ENCODE results near the gene EPN1. TPM values are rescaled to one million over a fixed set of nuclear protein-coding genes. Genes with fewer than 3 reads are reported as not detected.

The EPN1 gene
- polyA plus RNA-seq, 4 donors, result 149 to 193 (median 168) TPM

DNA sequence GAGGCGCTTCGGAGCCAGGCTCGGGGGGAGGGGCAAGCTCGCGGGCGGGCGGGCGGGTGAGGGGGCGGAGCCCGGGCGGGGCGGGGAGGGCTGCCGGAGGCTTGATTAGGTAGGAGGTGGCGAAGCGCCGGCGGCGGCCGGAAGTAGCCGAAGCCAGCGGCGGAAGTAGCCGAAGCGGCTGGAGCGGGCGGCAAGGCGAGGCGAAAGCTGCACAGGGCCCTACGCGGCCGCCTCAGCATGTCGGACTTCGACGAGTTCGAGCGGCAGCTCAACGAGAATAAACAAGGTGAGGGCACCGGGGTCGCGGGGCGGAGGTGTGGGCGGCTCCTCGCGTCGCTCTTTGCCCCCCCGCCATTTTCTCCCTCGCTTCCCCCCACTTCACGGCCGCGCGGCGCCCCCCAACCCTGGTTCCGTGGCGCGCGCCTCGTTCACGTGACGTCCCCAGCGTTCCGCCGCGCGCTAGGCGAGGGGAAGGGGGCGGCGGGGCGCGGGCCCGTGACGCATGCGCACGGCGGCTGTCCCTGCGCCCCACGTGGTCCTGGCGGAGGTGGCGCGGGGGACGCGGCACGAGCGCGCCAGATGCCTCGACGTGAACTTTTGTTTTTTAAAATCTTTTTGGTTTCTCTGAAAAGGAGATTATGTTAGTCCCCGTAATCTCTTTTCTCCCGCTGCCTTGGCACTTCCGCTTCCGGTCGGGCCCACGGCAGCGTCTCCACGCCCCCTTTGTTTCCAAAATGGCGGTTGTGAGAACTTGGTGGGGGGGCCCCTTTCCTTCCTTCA, 20.0 kb upstream of the EPN1 start, which contains the start of gene U2AF2:
Gene U2AF2 (plus strand): TSS at position 168 of the 780 bp plus-strand sequence. CDS start 70 bp downstream, at position 238.
- no peak for FAIRE-seq
- peak within 1 kb of the TSS; percentile 94 to 99 (median 99) for H3K27ac ChIP-seq (ENCODE audit: low read depth in 1 of 3, low read length in 2 of 3)
- H3K36me3 ChIP-seq (ENCODE audit: control insufficient read depth in 3 of 3, insufficient read depth in 2 of 3, low read depth in 1 of 3, low read length in 3 of 3), result peaks cover 3 to 49% (median 3%) of the 10 kb centered on the region in 3 donors
- no peaks in the 10 kb centered on the region for H3K9me3 ChIP-seq (ENCODE audit: control insufficient read depth in 2 of 2, insufficient read depth in 1 of 2, low read depth in 1 of 2, low read length in 1 of 2)
- DNase-seq, result peak; percentile 92 to 97
- peaks cover 6 to 15% (median 7%) of the 10 kb centered on the region in 3 donors for H3K4me1 ChIP-seq (ENCODE audit: control insufficient read depth in 3 of 3, insufficient read depth in 2 of 3, low read depth in 1 of 3, low read length in 2 of 3)
- no peaks in the 10 kb centered on the region for H3K27me3 ChIP-seq (ENCODE audit: control insufficient read depth in 3 of 3, insufficient read depth in 3 of 3, low read length in 3 of 3)
- WGBS, 3 donors, result 1% methylated on average over 69 to 95 of the region's 95 CpGs
- H3K4me3 ChIP-seq (ENCODE audit: low read depth in 1 of 3, low read length in 3 of 3), result peak within 1 kb of the TSS; percentile 79 to 84 (median 83)

DNA sequence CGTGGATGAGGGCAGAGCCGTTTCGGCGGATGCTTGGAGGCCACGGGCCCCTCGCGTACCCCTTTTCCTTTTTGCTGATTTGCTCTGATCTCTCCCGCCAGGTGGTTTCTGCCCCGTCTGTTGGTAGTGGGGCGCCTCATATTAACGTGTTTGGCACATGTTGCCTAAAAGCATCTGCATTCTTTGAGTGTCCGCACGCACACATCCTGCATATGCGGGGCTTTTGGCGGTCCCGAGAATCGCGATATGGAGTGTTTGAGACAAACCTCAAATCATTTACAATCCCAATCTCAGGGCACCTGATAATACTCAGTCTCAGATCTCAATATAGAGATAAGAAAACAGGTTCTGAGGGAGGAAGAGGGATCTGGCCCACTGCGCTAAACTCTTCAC, 19.4 kb upstream of the EPN1 start:
- 0 to 1% (median 0%) methylated on average over 19 of the region's 19 CpGs for WGBS, 3 donors
- Histone ChIP-seq H3K4me3 (ENCODE audit: low read depth in 1 of 3, low read length in 3 of 3) (peak overlapping the region; percentile 79 to 84 (median 83)), H3K9me3 (ENCODE audit: control insufficient read depth in 2 of 2, insufficient read depth in 1 of 2, low read depth in 1 of 2, low read length in 1 of 2) (no peaks in the 10 kb centered on the region), H3K27me3 (ENCODE audit: control insufficient read depth in 3 of 3, insufficient read depth in 3 of 3, low read length in 3 of 3) (no peaks in the 10 kb centered on the region), H3K27ac (ENCODE audit: low read depth in 1 of 3, low read length in 2 of 3) (peak overlapping the region in 2 of 3 donors; percentile 99), H3K36me3 (ENCODE audit: control insufficient read depth in 3 of 3, insufficient read depth in 2 of 3, low read depth in 1 of 3, low read length in 3 of 3) (peaks cover 7 to 51% (median 9%) of the 10 kb centered on the region in 3 donors), H3K4me1 (ENCODE audit: control insufficient read depth in 3 of 3, insufficient read depth in 2 of 3, low read depth in 1 of 3, low read length in 2 of 3) (peaks cover 6 to 15% (median 7%) of the 10 kb centered on the region in 3 donors)
- FAIRE-seq (no peak), DNase-seq (no peak)

DNA sequence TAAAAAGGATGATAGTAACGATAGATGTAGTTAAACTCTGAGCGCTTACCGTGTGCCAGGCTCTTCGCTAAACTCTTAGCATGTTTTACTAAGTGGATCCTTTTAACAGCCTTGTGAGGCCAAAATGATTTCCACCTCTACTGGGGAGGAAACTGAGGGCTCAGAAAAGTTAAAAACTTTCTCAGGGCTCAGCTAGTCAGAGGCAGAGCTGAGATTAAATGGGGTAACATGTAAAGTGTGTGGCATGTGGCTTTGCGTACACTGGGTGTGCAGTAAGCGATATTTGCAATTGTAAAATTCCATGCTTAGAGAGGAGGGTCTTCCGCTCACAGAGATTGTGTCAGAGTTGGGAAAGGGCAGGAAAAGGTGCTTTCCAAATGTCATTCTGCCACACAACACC, 18.5 kb upstream of the EPN1 start:
- no peaks in the 10 kb centered on the region for H3K9me3 ChIP-seq (ENCODE audit: control insufficient read depth in 2 of 2, insufficient read depth in 1 of 2, low read depth in 1 of 2, low read length in 1 of 2)
- H3K4me3 ChIP-seq (ENCODE audit: low read depth in 1 of 3, low read length in 3 of 3), result peak overlapping the region in 2 of 3 donors; percentile 83 to 84
- WGBS, 3 donors, result 24 to 32% (median 29%) methylated on average over 7 of the region's 7 CpGs
- no peaks in the 10 kb centered on the region for H3K27me3 ChIP-seq (ENCODE audit: control insufficient read depth in 3 of 3, insufficient read depth in 3 of 3, low read length in 3 of 3)
- no peak for DNase-seq
- peaks cover 6 to 15% (median 7%) of the 10 kb centered on the region in 3 donors for H3K4me1 ChIP-seq (ENCODE audit: control insufficient read depth in 3 of 3, insufficient read depth in 2 of 3, low read depth in 1 of 3, low read length in 2 of 3)
- peaks cover 13 to 51% (median 14%) of the 10 kb centered on the region in 3 donors for H3K36me3 ChIP-seq (ENCODE audit: control insufficient read depth in 3 of 3, insufficient read depth in 2 of 3, low read depth in 1 of 3, low read length in 3 of 3)
- no peak overlapping the region for H3K27ac ChIP-seq (ENCODE audit: low read depth in 1 of 3, low read length in 2 of 3)
- FAIRE-seq, result no peak

DNA sequence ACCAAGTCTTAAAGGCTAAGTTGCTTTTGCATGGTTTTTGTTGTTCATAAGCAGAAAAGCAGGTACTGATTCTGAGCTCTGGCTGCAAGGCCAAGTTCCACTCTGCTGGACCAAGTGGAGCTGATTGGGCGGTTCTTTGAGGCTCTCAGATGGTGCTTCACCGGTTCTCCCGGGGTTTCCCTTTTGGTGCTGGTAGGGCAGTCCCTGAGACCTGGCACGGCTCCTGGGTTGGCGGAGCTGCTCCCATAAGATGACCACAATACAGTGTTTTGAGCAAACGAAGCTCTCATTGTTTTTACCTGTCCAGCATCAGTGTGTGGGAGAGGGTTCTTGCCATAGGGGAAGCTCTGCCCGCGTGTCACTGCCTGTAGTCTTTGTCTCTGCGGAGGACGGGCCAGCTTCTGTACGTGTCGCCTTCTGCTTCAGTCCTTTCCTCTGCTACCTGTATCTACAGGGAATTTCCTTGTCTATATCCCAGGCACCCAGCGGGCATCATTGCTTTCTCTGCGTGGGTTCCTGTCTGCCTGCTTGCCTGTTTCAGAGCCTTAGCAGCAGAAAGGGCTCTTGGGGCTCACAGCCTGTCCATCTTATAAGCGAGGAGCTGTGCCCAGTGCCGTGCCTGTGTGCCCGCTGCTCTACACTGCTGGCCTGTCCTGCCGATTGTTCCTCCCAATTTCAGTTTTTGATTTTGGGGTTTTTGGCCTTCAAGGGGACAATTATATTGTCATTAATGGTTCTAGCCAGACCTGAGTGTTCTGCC, 17.9 kb upstream of the EPN1 start:
- no peak for FAIRE-seq
- Histone ChIP-seq H3K4me1 (ENCODE audit: control insufficient read depth in 3 of 3, insufficient read depth in 2 of 3, low read depth in 1 of 3, low read length in 2 of 3) (peaks cover 6 to 15% (median 7%) of the 10 kb centered on the region in 3 donors), H3K27ac (ENCODE audit: low read depth in 1 of 3, low read length in 2 of 3) (no peak overlapping the region), H3K4me3 (ENCODE audit: low read depth in 1 of 3, low read length in 3 of 3) (peak overlapping the region in 2 of 3 donors; percentile 83 to 84), H3K36me3 (ENCODE audit: control insufficient read depth in 3 of 3, insufficient read depth in 2 of 3, low read depth in 1 of 3, low read length in 3 of 3) (peaks cover 18 to 52% (median 19%) of the 10 kb centered on the region in 3 donors), H3K27me3 (ENCODE audit: control insufficient read depth in 3 of 3, insufficient read depth in 3 of 3, low read length in 3 of 3) (no peaks in the 10 kb centered on the region), H3K9me3 (ENCODE audit: control insufficient read depth in 2 of 2, insufficient read depth in 1 of 2, low read depth in 1 of 2, low read length in 1 of 2) (no peaks in the 10 kb centered on the region)
- peak in 1 of 2 donors; percentile 49 for DNase-seq
- 8 to 30% (median 12%) methylated on average over 18 of the region's 18 CpGs for WGBS, 3 donors

DNA sequence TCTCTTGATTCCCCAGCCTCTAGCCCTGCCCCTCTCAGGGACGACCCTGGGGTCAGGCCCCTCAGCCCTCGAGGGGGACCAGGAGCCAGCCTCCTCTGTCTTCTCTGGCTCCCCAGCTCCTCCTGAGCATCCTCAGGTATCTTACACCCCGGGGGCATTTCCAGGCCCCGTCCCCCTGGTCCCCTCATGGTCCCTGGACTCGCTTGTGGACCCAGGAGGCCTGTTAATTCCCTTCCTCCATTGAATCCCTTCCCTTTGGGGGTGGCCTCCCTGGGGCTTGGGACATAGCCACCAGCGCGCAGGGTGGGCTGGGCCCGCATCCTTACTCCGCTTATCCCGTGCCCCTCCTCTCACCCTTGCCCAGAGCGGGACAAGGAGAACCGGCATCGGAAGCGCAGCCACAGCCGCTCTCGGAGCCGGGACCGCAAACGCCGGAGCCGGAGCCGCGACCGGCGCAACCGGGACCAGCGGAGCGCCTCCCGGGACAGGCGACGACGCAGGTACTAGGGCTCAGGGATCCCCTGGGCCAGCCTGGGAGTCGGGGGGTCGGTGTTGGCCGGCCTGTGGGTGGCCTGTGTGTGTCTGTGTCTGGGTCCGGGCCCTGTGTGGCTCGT, 16.1 kb upstream of the EPN1 start:
- H3K9me3 ChIP-seq (ENCODE audit: control insufficient read depth in 2 of 2, insufficient read depth in 1 of 2, low read depth in 1 of 2, low read length in 1 of 2), result no peaks in the 10 kb centered on the region
- H3K36me3 ChIP-seq (ENCODE audit: control insufficient read depth in 3 of 3, insufficient read depth in 2 of 3, low read depth in 1 of 3, low read length in 3 of 3), result peaks cover 29 to 65% (median 35%) of the 10 kb centered on the region in 3 donors
- WGBS, 3 donors, result 87 to 91% (median 89%) methylated on average over 36 to 37 of the region's 37 CpGs
- H3K4me3 ChIP-seq (ENCODE audit: low read depth in 1 of 3, low read length in 3 of 3), result no peak overlapping the region
- no peak for DNase-seq
- FAIRE-seq, result no peak
- no peak overlapping the region for H3K27ac ChIP-seq (ENCODE audit: low read depth in 1 of 3, low read length in 2 of 3)
- peaks cover 6 to 15% (median 7%) of the 10 kb centered on the region in 3 donors for H3K4me1 ChIP-seq (ENCODE audit: control insufficient read depth in 3 of 3, insufficient read depth in 2 of 3, low read depth in 1 of 3, low read length in 2 of 3)
- no peaks in the 10 kb centered on the region for H3K27me3 ChIP-seq (ENCODE audit: control insufficient read depth in 3 of 3, insufficient read depth in 3 of 3, low read length in 3 of 3)

DNA sequence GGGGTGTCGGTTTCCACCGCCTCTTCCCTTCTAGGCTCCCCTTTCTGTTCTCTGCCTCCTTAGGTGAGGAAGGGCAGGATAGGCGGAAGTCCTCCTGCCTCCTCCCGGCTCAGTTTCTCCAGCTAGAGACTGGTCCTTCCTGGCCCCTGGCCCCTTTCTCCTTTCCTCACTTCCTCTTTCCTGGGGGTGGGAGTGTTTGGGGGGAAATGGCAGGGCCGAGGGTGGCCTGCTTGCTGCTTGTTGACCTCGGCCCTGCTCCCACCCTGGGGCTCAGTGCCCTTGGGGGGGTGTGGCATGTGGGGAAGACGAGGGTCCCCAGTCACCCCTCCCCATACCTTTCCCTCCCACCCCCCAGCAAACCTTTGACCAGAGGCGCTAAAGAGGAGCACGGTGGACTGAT, 15.2 kb upstream of the EPN1 start:
- Histone ChIP-seq H3K27me3 (ENCODE audit: control insufficient read depth in 3 of 3, insufficient read depth in 3 of 3, low read length in 3 of 3) (no peaks in the 10 kb centered on the region), H3K36me3 (ENCODE audit: control insufficient read depth in 3 of 3, insufficient read depth in 2 of 3, low read depth in 1 of 3, low read length in 3 of 3) (peaks cover 33 to 74% (median 35%) of the 10 kb centered on the region in 3 donors), H3K27ac (ENCODE audit: low read depth in 1 of 3, low read length in 2 of 3) (no peak overlapping the region), H3K9me3 (ENCODE audit: control insufficient read depth in 2 of 2, insufficient read depth in 1 of 2, low read depth in 1 of 2, low read length in 1 of 2) (no peaks in the 10 kb centered on the region), H3K4me1 (ENCODE audit: control insufficient read depth in 3 of 3, insufficient read depth in 2 of 3, low read depth in 1 of 3, low read length in 2 of 3) (peaks cover 6 to 15% (median 7%) of the 10 kb centered on the region in 3 donors), H3K4me3 (ENCODE audit: low read depth in 1 of 3, low read length in 3 of 3) (no peak overlapping the region)
- no peak for FAIRE-seq
- WGBS, 3 donors, result 64 to 66% (median 65%) methylated on average over 9 of the region's 9 CpGs
- DNase-seq, result no peak

DNA sequence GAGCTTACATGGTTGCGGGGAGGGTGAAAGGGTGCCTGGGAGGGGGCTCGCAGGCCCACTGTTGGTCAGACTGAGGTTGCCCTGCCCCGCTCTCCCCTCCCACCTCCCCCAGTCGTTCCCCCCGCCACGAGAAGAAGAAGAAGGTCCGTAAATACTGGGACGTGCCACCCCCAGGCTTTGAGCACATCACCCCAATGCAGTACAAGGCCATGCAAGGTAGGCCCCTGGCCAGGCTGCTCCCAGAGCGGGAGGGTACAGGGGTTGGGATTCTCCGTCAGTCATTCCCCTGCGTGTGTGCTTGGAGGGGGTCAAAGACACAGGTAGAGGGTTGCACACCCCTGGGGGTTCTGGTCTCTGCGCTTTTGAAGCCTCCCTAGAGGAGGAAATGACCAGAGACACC, 14.6 kb upstream of the EPN1 start:
- H3K27ac ChIP-seq (ENCODE audit: low read depth in 1 of 3, low read length in 2 of 3), result no peak overlapping the region
- no peaks in the 10 kb centered on the region for H3K27me3 ChIP-seq (ENCODE audit: control insufficient read depth in 3 of 3, insufficient read depth in 3 of 3, low read length in 3 of 3)
- H3K4me3 ChIP-seq (ENCODE audit: low read depth in 1 of 3, low read length in 3 of 3), result no peak overlapping the region
- 84 to 91% (median 88%) methylated on average over 12 of the region's 12 CpGs for WGBS, 3 donors
- H3K4me1 ChIP-seq (ENCODE audit: control insufficient read depth in 3 of 3, insufficient read depth in 2 of 3, low read depth in 1 of 3, low read length in 2 of 3), result peaks cover 6 to 15% (median 7%) of the 10 kb centered on the region in 3 donors
- no peak for DNase-seq
- H3K36me3 ChIP-seq (ENCODE audit: control insufficient read depth in 3 of 3, insufficient read depth in 2 of 3, low read depth in 1 of 3, low read length in 3 of 3), result peaks cover 33 to 79% (median 35%) of the 10 kb centered on the region in 3 donors
- H3K9me3 ChIP-seq (ENCODE audit: control insufficient read depth in 2 of 2, insufficient read depth in 1 of 2, low read depth in 1 of 2, low read length in 1 of 2), result no peaks in the 10 kb centered on the region
- no peak for FAIRE-seq

DNA sequence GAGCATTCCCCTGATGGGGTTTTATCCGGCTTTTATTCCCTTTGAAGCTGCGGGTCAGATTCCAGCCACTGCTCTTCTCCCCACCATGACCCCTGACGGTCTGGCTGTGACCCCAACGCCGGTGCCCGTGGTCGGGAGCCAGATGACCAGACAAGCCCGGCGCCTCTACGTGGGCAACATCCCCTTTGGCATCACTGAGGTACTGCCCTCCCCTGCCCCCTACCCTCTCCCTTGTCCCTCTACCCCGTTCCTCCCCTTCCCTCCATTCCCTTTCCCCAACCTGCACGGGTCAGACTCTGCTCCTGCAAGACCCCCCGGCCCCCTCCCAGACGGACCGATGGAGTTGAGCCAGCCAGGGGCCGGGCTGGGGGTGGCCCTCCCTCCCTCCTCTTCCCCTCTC, 14.0 kb upstream of the EPN1 start:
- peaks cover 6 to 15% (median 7%) of the 10 kb centered on the region in 3 donors for H3K4me1 ChIP-seq (ENCODE audit: control insufficient read depth in 3 of 3, insufficient read depth in 2 of 3, low read depth in 1 of 3, low read length in 2 of 3)
- no peaks in the 10 kb centered on the region for H3K27me3 ChIP-seq (ENCODE audit: control insufficient read depth in 3 of 3, insufficient read depth in 3 of 3, low read length in 3 of 3)
- no peak overlapping the region for H3K4me3 ChIP-seq (ENCODE audit: low read depth in 1 of 3, low read length in 3 of 3)
- DNase-seq, result no peak
- 75 to 82% (median 79%) methylated on average over 16 of the region's 16 CpGs for WGBS, 3 donors
- no peak overlapping the region for H3K27ac ChIP-seq (ENCODE audit: low read depth in 1 of 3, low read length in 2 of 3)
- H3K36me3 ChIP-seq (ENCODE audit: control insufficient read depth in 3 of 3, insufficient read depth in 2 of 3, low read depth in 1 of 3, low read length in 3 of 3), result peaks cover 35 to 85% (median 36%) of the 10 kb centered on the region in 3 donors
- no peak for FAIRE-seq
- H3K9me3 ChIP-seq (ENCODE audit: control insufficient read depth in 2 of 2, insufficient read depth in 1 of 2, low read depth in 1 of 2, low read length in 1 of 2), result no peaks in the 10 kb centered on the region
